ENCODE measurements around the gene SDK1. TPM values are rescaled to one million over a fixed set of nuclear protein-coding genes. Genes with fewer than 3 reads are reported as not detected.

The SDK1 gene
- total and polyA plus RNA-seq, 2 of the 8 experiments (the other 6 are each of a cell fraction or from before 2014, with no cell fraction given), result 3.3 to 7.2 TPM

DNA sequence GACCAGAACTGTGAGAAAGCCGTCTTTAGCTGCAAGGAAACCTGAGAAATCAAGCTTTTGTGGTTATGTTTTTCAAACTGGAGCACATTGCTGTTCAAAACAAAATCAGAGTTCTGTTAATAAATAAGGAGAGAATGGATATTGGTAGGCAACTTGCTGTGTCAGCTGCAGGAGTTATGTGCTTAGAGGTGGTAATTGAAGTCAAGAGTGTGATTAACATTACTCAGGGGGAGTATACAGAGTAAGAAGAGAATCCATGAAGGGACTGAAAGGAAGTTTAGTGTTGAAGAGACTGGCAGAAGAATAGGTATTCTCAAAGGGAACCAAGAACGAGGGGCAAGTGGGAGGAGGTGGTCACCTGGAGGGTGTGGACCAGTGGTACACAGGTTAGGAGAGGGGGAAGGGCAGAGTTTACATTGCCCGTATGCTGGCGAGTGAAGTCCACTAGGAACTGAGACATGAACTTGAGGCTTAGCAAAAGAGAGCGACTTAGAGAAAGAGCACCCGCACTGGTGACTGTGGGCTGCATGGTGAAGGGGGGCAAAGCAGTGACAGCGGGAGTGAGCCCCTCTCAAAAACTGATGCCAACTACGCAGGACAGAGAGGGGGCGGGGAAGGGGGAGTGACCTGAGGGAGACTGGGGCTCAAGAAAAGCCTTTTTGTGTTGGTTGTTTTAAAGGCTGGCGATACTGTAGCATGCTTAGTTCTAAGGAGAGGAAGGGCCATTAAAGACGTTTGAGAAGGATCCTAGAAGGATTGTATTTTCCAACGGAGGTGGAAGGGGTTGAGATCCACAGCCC, 80.0 kb downstream of the SDK1 start (continued):
- TF ChIP-seq CHD7 (IDR thresholded peaks at IDR 0.05; ENCODE audit: insufficient replicate concordance, low read length) (no peak), BRCA1 (IDR thresholded peaks at IDR 0.05; ENCODE audit: low read depth, low read length) (no peak), FOSL1 (IDR thresholded peaks at IDR 0.05; ENCODE audit: insufficient read depth, low read depth, low read length) (no peak), EP300 (IDR thresholded peaks at IDR 0.05; ENCODE audit: borderline replicate concordance in 1 of 2, low read depth in 2 of 2, low read length in 2 of 2) (no peak), SP4 (IDR thresholded peaks at IDR 0.05; ENCODE audit: low read length) (no peak), NRF1 (IDR thresholded peaks at IDR 0.05; ENCODE audit: low read depth, low read length) (no peak), HDAC6 (IDR thresholded peaks at IDR 0.05; ENCODE audit: low read depth, low read length) (no peak), POLR2AphosphoS5 (IDR thresholded peaks at IDR 0.05; ENCODE audit: low read depth, low read length) (no peak), POLR2A (IDR thresholded peaks at IDR 0.05; ENCODE audit: control extremely low read depth in 1 of 2, low read depth in 2 of 2, low read length in 2 of 2) (no peak)
